Smooth muscle cell (in vitro differentiated cells): ENCODE results near the gene KRT76. TPM values are rescaled to one million over a fixed set of nuclear protein-coding genes. Genes with fewer than 3 reads are reported as not detected.
"Not testable (repeated sequence)": the region's sequence is repeated elsewhere in the genome, so short reads cannot be mapped to it uniquely, and the experiment has no call there.

Experiments
- DNase-seq: peaks from one replicate; lab custom pipeline; 2025; ENCODE audit not compliant: unreplicated experiment; lab: John Stamatoyannopoulos, UW
- H2AFZ ChIP-seq: fragments of 200-600 bp; sonication (generic); 2 replicates; pipeline ENCODE4 v1.6.0; 2016; ENCODE audit warnings: antibody characterized with exemption, low read depth, mild to moderate bottlenecking
- H3F3A ChIP-seq: fragments of 200-600 bp; sonication (generic); 2 replicates; pipeline ENCODE4 v1.6.0; 2017; ENCODE audit warnings: antibody characterized with exemption, low read depth
- H3K27ac ChIP-seq: fragments of 200-600 bp; sonication (generic); 2 replicates; pipeline ENCODE4 v1.5.1; 2016; ENCODE audit warnings: low read depth, mild to moderate bottlenecking
- H3K27me3 ChIP-seq: fragments of 200-600 bp; sonication (generic); 2 replicates; pipeline ENCODE4 v1.6.1; 2016; ENCODE audit warnings: low read depth, mild to moderate bottlenecking
- H3K36me3 ChIP-seq: fragments of 200-600 bp; sonication (generic); 2 replicates; pipeline ENCODE4 v1.5.1; 2016; ENCODE audit warnings: low read depth
- H3K4me1 ChIP-seq: fragments of 200-600 bp; sonication (generic); 2 replicates; pipeline ENCODE4 v1.5.1; 2016; ENCODE audit warnings: low read depth
- H3K4me2 ChIP-seq: fragments of 200-600 bp; sonication (generic); 2 replicates; pipeline ENCODE4 v1.6.0; 2016; ENCODE audit warnings: mild to moderate bottlenecking
- H3K4me3 ChIP-seq: fragments of 200-600 bp; sonication (generic); 2 replicates; pipeline ENCODE4 v1.5.1; 2016; ENCODE audit warnings: mild to moderate bottlenecking
- H3K79me2 ChIP-seq: fragments of 200-600 bp; sonication (generic); 2 replicates; pipeline ENCODE4 v1.6.0; 2016; ENCODE audit warnings: low read depth, mild to moderate bottlenecking
- H3K9ac ChIP-seq: fragments of 200-600 bp; sonication (generic); 2 replicates; pipeline ENCODE4 v1.6.0; 2016; ENCODE audit warnings: low read depth
- H3K9me3 ChIP-seq: fragments of 200-600 bp; sonication (generic); replicated peaks from 2 replicates; pipeline ENCODE4 v1.5.1; 2016; ENCODE audit warnings: low read depth
- H4K20me1 ChIP-seq: fragments of 200-600 bp; sonication (generic); 2 replicates; pipeline ENCODE4 v1.6.0; 2016; ENCODE audit warnings: low read depth
- WGBS: methylation state at CpG from one replicate; pipeline ENCODE4 v1.1.7; 2016; ENCODE audit warnings: low lambda C conversion rate; 5-methylcytosine and 5-hydroxymethylcytosine counted together
- polyA plus RNA-seq: library from polyadenylated mRNA; unstranded; fragments of >200 nt; fragmentation: Nextera tagmentation; extraction: Ambion mirVana; gene quantifications from 2 replicates; pipeline ENCODE4 v1.2.1, GENCODE V29; 2016
- total RNA-seq: library from RNA; depleted of rRNA; stranded (reverse); fragments of >200 nt; gene quantifications from 2 replicates; pipeline ENCODE4 v1.2.3, GENCODE V29; 2014
- TF ChIP-seq, protein P1 (sequence below): fragments of 200-600 bp; sonication (generic); IDR thresholded peaks from 2 replicates; pipeline ENCODE4 v1.5.1; 2017; ENCODE audit warnings: borderline replicate concordance, mild to moderate bottlenecking, antibody characterized with exemption; ENCODE audit not compliant: insufficient read depth, poor library complexity, severe bottlenecking

The KRT76 gene
- total and polyA plus RNA-seq, 2 experiments from 2014 or later, result not detected

DNA sequence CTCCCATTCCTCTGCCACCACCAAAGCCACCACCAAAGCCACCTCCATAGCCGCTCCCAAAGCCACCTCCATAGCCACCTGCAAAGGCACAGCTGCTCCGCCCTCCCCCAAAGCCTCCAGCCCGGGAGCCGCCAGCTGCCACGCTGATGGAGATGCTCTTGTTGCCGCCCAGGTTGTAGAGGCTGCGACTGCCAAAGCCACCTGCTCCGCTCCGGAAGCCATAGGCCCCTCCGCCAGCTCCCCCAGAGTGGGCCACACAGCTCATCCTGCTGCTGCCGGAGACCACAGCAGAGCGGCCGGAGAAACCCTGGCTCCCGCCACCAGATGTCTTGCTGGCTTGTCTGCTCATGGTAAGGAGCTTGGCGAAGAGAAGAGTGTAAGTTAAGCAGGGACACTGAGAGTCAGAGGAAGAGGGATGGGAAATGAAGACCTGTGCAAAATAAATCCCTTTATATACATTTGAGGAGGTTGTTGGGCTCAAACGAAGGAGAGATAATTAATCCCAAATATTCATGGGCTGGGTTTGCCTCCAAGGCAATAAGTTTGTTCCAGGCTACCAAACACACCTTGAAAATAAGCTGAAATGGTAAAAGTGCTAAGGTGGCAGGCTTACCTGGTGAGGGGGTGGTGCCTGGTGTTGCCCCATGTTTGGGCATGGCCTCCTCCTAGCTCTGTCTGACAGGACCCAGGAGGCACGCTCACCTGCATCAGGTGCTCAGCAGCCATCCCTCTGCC, 18.7 kb upstream of the KRT76 start, which contains the start of gene KRT3:
Gene KRT3 (minus strand): TSS at position 424 of the 735 bp plus-strand sequence. CDS start 75 bp downstream, at position 349.
- no peak within 1 kb of the TSS for H3K9ac ChIP-seq
- WGBS, result 96% methylated on average over 17 of the region's 17 CpGs
- no peaks in the 10 kb centered on the region for H3K9me3 ChIP-seq
- DNase-seq, result no peak
- H3K36me3 ChIP-seq, result no peaks in the 10 kb centered on the region
- no peaks in the 10 kb centered on the region for H4K20me1 ChIP-seq
- TF ChIP-seq, protein P1, sequence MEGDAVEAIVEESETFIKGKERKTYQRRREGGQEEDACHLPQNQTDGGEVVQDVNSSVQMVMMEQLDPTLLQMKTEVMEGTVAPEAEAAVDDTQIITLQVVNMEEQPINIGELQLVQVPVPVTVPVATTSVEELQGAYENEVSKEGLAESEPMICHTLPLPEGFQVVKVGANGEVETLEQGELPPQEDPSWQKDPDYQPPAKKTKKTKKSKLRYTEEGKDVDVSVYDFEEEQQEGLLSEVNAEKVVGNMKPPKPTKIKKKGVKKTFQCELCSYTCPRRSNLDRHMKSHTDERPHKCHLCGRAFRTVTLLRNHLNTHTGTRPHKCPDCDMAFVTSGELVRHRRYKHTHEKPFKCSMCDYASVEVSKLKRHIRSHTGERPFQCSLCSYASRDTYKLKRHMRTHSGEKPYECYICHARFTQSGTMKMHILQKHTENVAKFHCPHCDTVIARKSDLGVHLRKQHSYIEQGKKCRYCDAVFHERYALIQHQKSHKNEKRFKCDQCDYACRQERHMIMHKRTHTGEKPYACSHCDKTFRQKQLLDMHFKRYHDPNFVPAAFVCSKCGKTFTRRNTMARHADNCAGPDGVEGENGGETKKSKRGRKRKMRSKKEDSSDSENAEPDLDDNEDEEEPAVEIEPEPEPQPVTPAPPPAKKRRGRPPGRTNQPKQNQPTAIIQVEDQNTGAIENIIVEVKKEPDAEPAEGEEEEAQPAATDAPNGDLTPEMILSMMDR, result no peak
- H3K4me1 ChIP-seq, result no peaks in the 10 kb centered on the region
- H3K4me3 ChIP-seq, result no peak within 1 kb of the TSS
- no peaks in the 10 kb centered on the region for H3K27me3 ChIP-seq
- H3K4me2 ChIP-seq, result no peak within 1 kb of the TSS
- no peaks in the 10 kb centered on the region for H3F3A ChIP-seq
- no peak within 1 kb of the TSS for H2AFZ ChIP-seq
- H3K79me2 ChIP-seq, result no peaks in the 10 kb centered on the region
- H3K27ac ChIP-seq, result no peak within 1 kb of the TSS

DNA sequence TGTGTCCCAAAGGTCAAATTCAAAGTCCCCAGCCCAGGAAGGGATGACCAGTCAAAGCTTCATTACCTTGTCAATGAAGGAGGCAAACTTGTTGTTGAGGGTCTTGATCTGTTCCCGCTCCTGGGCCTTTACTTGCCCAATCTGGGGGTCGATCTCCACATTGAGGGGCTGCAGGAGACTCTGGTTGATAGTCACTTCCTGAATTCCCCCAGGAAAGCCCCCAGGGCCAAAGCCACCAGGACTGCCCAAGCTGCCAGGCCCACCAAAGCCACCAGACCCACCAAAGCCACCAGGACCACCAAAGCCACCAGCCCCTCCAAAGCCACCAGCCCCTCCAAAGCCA, 18.2 kb upstream of the KRT76 start:
- H3F3A ChIP-seq, H3K4me1 ChIP-seq, DNase-seq, H3K79me2 ChIP-seq, H2AFZ ChIP-seq, H3K4me2 ChIP-seq, H3K27me3 ChIP-seq, H3K36me3 ChIP-seq, H3K4me3 ChIP-seq, H3K9ac ChIP-seq, H4K20me1 ChIP-seq, H3K27ac ChIP-seq, H3K9me3 ChIP-seq: not testable (repeated sequence)
- 97% methylated on average over 2 of the region's 2 CpGs for WGBS

DNA sequence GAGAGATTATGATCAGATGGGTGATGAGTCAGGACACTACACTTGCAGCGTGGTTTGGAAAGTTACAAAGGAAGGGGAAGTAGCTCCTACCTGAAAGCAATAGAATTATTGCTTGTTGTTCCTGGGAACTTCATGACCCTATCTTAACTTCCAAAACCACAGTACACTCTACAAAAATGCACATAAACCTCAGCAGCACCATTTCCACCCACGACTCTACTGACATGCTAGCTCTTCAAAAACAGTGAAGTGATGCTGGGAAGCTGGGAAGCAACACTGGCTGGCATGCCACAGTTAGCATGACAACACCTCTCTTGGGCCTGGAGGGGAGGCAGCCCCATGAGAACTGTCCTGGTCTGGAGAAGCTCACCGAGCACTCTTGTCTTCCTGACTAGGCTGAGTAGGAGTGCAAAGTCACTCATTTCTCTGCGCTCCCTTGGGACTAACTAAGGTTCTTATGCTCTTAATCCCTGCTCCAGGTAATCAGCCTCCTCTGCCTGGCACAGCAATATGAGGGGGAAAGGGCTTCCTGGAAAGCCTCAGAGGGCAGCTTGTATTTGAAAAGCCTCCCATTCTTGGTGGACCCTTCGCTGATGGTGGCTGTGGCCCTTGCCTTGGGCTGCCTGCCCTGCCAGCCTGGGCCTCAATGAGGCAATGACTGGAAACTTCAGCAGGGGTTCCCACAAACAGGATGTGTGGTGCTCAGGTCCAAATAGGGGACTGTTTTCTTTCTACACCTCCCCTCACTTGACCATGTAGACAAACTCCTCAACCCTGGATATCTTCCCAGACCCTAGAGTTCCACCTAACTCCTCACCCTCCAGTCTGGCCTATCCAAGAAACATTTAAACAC, 17.6 kb upstream of the KRT76 start:
- H3F3A ChIP-seq, result no peaks in the 10 kb centered on the region
- H3K36me3 ChIP-seq, result no peaks in the 10 kb centered on the region
- H4K20me1 ChIP-seq, result no peaks in the 10 kb centered on the region
- DNase-seq, result no peak
- TF ChIP-seq, protein P1, result no peak
- H3K27me3 ChIP-seq, result no peaks in the 10 kb centered on the region
- no peaks in the 10 kb centered on the region for H3K79me2 ChIP-seq
- no peak overlapping the region for H3K9ac ChIP-seq
- H3K9me3 ChIP-seq, result no peaks in the 10 kb centered on the region
- H3K27ac ChIP-seq, result no peak overlapping the region
- no peak overlapping the region for H3K4me3 ChIP-seq
- H3K4me1 ChIP-seq, result no peaks in the 10 kb centered on the region
- H3K4me2 ChIP-seq, result no peak overlapping the region
- WGBS, result 52% methylated on average over 5 of the region's 5 CpGs
- H2AFZ ChIP-seq, result no peak overlapping the region

DNA sequence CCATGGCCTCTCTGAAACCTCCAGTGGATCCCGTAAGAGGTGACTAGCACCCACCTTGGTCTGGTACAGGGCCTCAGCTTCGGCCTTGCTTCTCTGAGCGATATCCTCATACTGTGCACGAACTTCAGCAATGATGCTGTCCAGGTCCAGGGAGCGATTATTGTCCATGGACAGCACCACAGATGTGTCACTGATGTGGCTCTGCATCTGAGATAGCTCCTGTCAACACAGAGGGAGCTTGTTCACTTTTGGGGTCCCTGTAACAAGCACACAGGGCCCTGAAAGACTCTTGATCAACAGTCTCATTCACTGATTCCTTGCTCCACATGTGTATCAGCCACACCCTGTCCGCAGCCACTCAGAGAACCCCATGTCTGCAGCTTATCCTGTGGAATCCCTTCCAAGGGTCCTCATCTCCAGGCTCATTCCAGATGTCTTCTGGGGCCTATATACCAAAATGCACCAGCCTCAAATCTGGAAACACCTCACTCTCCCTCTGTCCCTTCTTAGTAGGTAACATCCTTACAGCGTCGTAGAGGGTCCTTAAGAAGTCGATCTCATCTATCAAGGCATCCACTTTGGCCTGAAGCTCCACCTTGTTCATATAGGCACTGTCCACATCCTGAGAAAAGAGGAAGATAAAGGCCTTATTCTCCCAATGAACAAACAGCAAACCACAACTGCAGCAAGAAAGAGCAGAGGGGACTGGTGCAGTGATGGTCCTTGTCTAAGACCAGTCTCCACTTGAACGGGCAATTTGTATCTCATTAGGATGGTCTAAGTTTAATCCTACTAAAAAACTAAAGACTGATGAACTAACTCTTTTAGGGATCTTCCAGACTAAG, 15.3 kb upstream of the KRT76 start:
- no peaks in the 10 kb centered on the region for H3K79me2 ChIP-seq
- H3F3A ChIP-seq, result no peaks in the 10 kb centered on the region
- no peak overlapping the region for H3K4me2 ChIP-seq
- no peak overlapping the region for H2AFZ ChIP-seq
- H3K4me1 ChIP-seq, result no peaks in the 10 kb centered on the region
- no peaks in the 10 kb centered on the region for H3K9me3 ChIP-seq
- no peak overlapping the region for H3K4me3 ChIP-seq
- no peaks in the 10 kb centered on the region for H3K36me3 ChIP-seq
- no peaks in the 10 kb centered on the region for H4K20me1 ChIP-seq
- H3K9ac ChIP-seq, result no peak overlapping the region
- no peak for DNase-seq
- WGBS, result 86% methylated on average over 10 of the region's 10 CpGs
- no peaks in the 10 kb centered on the region for H3K27me3 ChIP-seq
- H3K27ac ChIP-seq, result no peak overlapping the region
- TF ChIP-seq, protein P1, result no peak
